HepG2 (cell line): ENCODE data around the gene FGFR2. TPM values are rescaled to one million over a fixed set of nuclear protein-coding genes. Genes with fewer than 3 reads are reported as not detected.

ENCODE experiments used
- ATAC-seq: fragments of 200-7000 bp; cut with Tn5 transposase; 3 replicates; pipeline ENCODE4 v1.9.1; 2020; ENCODE audit warnings: mild to moderate bottlenecking, moderate library complexity
- BruUV-seq: library from RNA; stranded (reverse); fragments of 400-500 nt; replicated peaks from 2 replicates; lab custom pipeline; 2021; lab: Mats Ljungman, UMichigan
- CTCF ChIA-PET: fragments of 300-600 bp; formaldehyde crosslinking; extraction: SDS; loops from one replicate; lab custom pipeline; 2021; ENCODE audit warnings: low total read pairs, inconsistent platforms, low intra/inter-chr PET ratio; lab: Yijun Ruan, JAX
- POLR2A ChIA-PET: fragments of 350-600 bp; sonication (Branson Sonifier 250); formaldehyde crosslinking; loops from one replicate; lab custom pipeline; 2020; ENCODE audit warnings: antibody characterized with exemption, inconsistent platforms; lab: Yijun Ruan, JAX
- DNase-seq: peaks from one replicate; pipeline ENCODE4 v3.0.0-alpha.2; 2015; ENCODE audit warnings: low spot score
- FAIRE-seq: peaks from 3 replicates; lab custom pipeline; 2011; peaks lifted over from hg19 to GRCh38; lab: Jason Lieb, UNC
- H2AFZ ChIP-seq: one replicate; pipeline ENCODE4 v1.6.1; 2011; ENCODE audit warnings: low read length, inconsistent platforms
- H3K27ac ChIP-seq: fragments of 300-600 bp; 3 replicates; pipeline ENCODE4 v1.8.0; 2011; ENCODE audit warnings: mixed run types, mild to moderate bottlenecking, mixed read lengths, low read length, inconsistent platforms; ENCODE audit not compliant: insufficient read depth; ENCODE audit errors: extremely low read length
- H3K27me3 ChIP-seq, 2 experiments: fragments of 200-600 bp in 1 of 2; 2 replicates in 1 of 2; 3 replicates in 1 of 2; pipeline versions ENCODE4 v1.6.0 to v1.8.0; 2011; ENCODE audit warnings: low read length in 2 of 2, mild to moderate bottlenecking in 2 of 2, moderate library complexity in 2 of 2, inconsistent platforms in 1 of 2; ENCODE audit not compliant: insufficient read depth in 2 of 2, control insufficient read depth in 1 of 2
- H3K36me3 ChIP-seq, 2 experiments: fragments of 200-600 bp in 1 of 2; replicated peaks in 1 of 2; 2 replicates in 1 of 2; 3 replicates in 1 of 2; pipeline versions ENCODE4 v1.5.1 to v1.8.0; 2011; ENCODE audit warnings: low read length in 2 of 2, inconsistent platforms in 1 of 2; ENCODE audit not compliant: insufficient read depth in 2 of 2, control insufficient read depth in 1 of 2
- H3K4me1 ChIP-seq: 2 replicates; pipeline ENCODE4 v1.5.1; 2012; ENCODE audit warnings: low read length, inconsistent platforms; ENCODE audit not compliant: insufficient read depth
- H3K4me2 ChIP-seq: 2 replicates; pipeline ENCODE4 v1.6.0; 2011; ENCODE audit warnings: low read depth, low read length, inconsistent platforms
- H3K4me3 ChIP-seq, 3 experiments: fragments of 200-600 bp in 1 of 3; sonication (generic), shearing (Covaris generic) in 1 of 3; replicated peaks in 1 of 3; 2 replicates each; pipeline ENCODE4 v1.5.1; 2011 to 2016; ENCODE audit warnings: low read length in 3 of 3, inconsistent platforms in 2 of 3, low read depth in 2 of 3, mild to moderate bottlenecking in 2 of 3, control low read depth in 1 of 3, mixed read lengths in 1 of 3; ENCODE audit not compliant: insufficient read depth in 1 of 3
- H3K79me2 ChIP-seq: one replicate; pipeline ENCODE4 v1.6.1; 2011; ENCODE audit warnings: low read length, inconsistent platforms; ENCODE audit not compliant: insufficient read depth
- H3K9ac ChIP-seq: 2 replicates; pipeline ENCODE4 v1.6.0; 2011; ENCODE audit warnings: mild to moderate bottlenecking, low read depth, low read length, inconsistent platforms; ENCODE audit not compliant: insufficient read depth
- H3K9me3 ChIP-seq: 2 replicates; pipeline ENCODE4 v1.5.1; 2012; ENCODE audit warnings: mild to moderate bottlenecking, low read length
- H4K20me1 ChIP-seq: 2 replicates; pipeline ENCODE4 v1.6.0; 2011; ENCODE audit warnings: inconsistent platforms, mild to moderate bottlenecking, low read length, moderate library complexity; ENCODE audit not compliant: insufficient read depth
- HOXA3 ChIP-seq: sonication (generic); formaldehyde crosslinking; IDR thresholded peaks from 2 replicates; pipeline ENCODE4 v1.5.0; 2020; ENCODE audit warnings: missing genetic modification reagents
- JUN ChIP-seq: sonication (generic); formaldehyde crosslinking; IDR thresholded peaks from 2 replicates; pipeline ENCODE4 v1.4.0; 2020; ENCODE audit warnings: mild to moderate bottlenecking, missing genetic modification reagents
- KLF9 ChIP-seq: IDR thresholded peaks from 2 replicates; pipeline ENCODE4 v1.6.1; 2016; ENCODE audit warnings: low read depth
- ONECUT2 ChIP-seq: sonication (generic); formaldehyde crosslinking; IDR thresholded peaks from 2 replicates; pipeline ENCODE4 v1.4.0; 2020; ENCODE audit warnings: missing genetic modification reagents
- SIN3A ChIP-seq: IDR thresholded peaks from 2 replicates; pipeline ENCODE4 v1.6.1; 2011; ENCODE audit warnings: low read depth, mild to moderate bottlenecking, control low read depth, low read length, borderline replicate concordance
- ZNF615 ChIP-seq: sonication (generic); formaldehyde crosslinking; IDR thresholded peaks from 2 replicates; pipeline ENCODE4 v1.5.0; 2020; ENCODE audit warnings: mild to moderate bottlenecking, missing genetic modification reagents, borderline replicate concordance
- WGBS: methylation state at CpG from one replicate; pipeline ENCODE4 v1.1.6; 2017; ENCODE audit warnings: low lambda C conversion rate; 5-methylcytosine and 5-hydroxymethylcytosine counted together
- in situ Hi-C: cut with HindIII; loops from 2 replicates; pipeline ENCODE4 v1.10.0; 2017; ENCODE audit warnings: low pct_unique_long_range_greater_than_20kb; ENCODE audit not compliant: extremely low pct_ligation_motif_present
- intact Hi-C: fragments of 100-400 bp; cut with micrococcal nuclease; formaldehyde crosslinking; loops from one replicate; pipeline ENCODE4 v1.10.0; 2022; ENCODE audit not compliant: unreplicated experiment
- polyA plus RNA-seq, 8 experiments: library from polyadenylated mRNA; depleted of rRNA in 3 of 8; stranded (reverse) in 7 of 8; unstranded in 1 of 8; fragments of >200 nt; fragmentation: Illumina TruSeq in 4 of 8; extraction: Trizol in 4 of 8; gene quantifications; 2 replicates each; pipeline versions ENCODE4 v1.2.1 to v1.2.3, GENCODE V29; 2011 to 2016; ENCODE audit warnings: low read depth in 4 of 8, missing spikeins in 1 of 8, mixed read lengths in 1 of 8; ENCODE audit not compliant: insufficient read depth in 1 of 8
- total RNA-seq, 5 experiments: library from RNA; depleted of rRNA; stranded (reverse); fragments of >200 nt; fragmentation: Illumina TruSeq; extraction: Trizol; gene quantifications; 2 replicates each; pipeline ENCODE4 v1.2.3, GENCODE V29; 2016; ENCODE audit warnings: low read depth in 1 of 5
- TF ChIP-seq, protein P1 (sequence below): sonication (generic); formaldehyde crosslinking; IDR thresholded peaks from 2 replicates; pipeline ENCODE4 v1.5.0; 2020; ENCODE audit warnings: mild to moderate bottlenecking, missing genetic modification reagents, borderline replicate concordance
- TF ChIP-seq, protein P2 (sequence below): sonication (generic); formaldehyde crosslinking; IDR thresholded peaks from 2 replicates; pipeline ENCODE4 v1.8.0; 2022; ENCODE audit warnings: mild to moderate bottlenecking, missing genetic modification reagents, borderline replicate concordance

The FGFR2 gene
- total and polyA plus RNA-seq, 2 of the 13 experiments (the other 11 are each of a cell fraction or from before 2014, with no cell fraction given), result 1.6 to 2.6 TPM

DNA sequence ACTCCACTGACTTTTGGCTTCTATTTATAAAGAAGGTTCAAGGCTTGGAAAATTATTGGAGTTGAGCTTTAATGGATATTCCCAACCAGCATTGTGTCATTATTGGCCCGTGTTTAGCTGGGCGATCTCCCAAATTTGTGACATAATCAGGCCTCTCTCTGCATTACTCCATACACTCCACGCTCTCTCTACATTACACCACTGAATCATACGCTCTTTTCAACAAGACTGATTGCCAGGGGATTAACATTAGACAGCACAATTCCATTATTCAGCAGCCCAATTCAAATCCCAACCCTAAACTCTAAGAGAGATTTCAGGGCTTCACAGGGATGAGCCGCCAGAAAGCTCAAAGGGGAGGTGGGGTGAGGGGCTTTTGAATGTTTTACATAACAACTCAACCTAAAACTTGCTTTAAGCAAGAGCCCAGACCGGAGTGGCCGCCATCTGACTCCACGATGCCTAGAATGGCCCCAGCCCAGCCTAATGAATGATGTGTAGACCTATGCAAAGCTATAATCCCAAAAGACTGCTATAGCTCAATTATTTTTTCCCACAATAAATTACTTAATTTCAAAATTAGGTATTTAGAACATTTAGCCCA is 61.8 kb downstream of the FGFR2 start:
- BruUV-seq, result no TSS peak
- in situ Hi-C loops (no loop called here), intact Hi-C loops (no loop called here)
- H3K4me3 ChIP-seq, result no peak overlapping the region
- TF ChIP-seq ONECUT2 (CRISPR knock-in tag) (no peak), SIN3A (no peak), KLF9 (no peak), JUN (no peak), ZNF615 (CRISPR knock-in tag) (no peak), HOXA3 (CRISPR knock-in tag) (no peak)
- TF ChIP-seq, protein P1, sequence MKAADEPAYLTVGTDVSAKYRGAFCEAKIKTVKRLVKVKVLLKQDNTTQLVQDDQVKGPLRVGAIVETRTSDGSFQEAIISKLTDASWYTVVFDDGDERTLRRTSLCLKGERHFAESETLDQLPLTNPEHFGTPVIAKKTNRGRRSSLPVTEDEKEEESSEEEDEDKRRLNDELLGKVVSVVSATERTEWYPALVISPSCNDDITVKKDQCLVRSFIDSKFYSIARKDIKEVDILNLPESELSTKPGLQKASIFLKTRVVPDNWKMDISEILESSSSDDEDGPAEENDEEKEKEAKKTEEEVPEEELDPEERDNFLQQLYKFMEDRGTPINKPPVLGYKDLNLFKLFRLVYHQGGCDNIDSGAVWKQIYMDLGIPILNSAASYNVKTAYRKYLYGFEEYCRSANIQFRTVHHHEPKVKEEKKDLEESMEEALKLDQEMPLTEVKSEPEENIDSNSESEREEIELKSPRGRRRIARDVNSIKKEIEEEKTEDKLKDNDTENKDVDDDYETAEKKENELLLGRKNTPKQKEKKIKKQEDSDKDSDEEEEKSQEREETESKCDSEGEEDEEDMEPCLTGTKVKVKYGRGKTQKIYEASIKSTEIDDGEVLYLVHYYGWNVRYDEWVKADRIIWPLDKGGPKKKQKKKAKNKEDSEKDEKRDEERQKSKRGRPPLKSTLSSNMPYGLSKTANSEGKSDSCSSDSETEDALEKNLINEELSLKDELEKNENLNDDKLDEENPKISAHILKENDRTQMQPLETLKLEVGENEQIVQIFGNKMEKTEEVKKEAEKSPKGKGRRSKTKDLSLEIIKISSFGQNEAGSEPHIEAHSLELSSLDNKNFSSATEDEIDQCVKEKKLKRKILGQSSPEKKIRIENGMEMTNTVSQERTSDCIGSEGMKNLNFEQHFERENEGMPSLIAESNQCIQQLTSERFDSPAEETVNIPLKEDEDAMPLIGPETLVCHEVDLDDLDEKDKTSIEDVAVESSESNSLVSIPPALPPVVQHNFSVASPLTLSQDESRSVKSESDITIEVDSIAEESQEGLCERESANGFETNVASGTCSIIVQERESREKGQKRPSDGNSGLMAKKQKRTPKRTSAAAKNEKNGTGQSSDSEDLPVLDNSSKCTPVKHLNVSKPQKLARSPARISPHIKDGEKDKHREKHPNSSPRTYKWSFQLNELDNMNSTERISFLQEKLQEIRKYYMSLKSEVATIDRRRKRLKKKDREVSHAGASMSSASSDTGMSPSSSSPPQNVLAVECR (CRISPR knock-in tag), result no peak
- TF ChIP-seq, protein P2, sequence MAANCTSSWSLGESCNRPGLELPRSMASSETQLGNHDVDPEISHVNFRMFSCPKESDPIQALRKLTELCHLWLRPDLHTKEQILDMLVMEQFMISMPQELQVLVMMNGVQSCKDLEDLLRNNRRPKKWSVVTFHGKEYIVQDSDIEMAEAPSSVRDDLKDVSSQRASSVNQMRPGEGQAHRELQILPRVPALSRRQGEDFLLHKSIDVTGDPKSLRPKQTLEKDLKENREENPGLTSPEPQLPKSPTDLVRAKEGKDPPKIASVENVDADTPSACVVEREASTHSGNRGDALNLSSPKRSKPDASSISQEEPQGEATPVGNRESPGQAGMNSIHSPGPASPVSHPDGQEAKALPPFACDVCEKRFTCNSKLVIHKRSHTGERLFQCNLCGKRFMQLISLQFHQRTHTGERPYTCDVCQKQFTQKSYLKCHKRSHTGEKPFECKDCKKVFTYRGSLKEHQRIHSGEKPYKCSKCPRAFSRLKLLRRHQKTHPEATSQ (CRISPR knock-in tag), result no peak
- H3K36me3 ChIP-seq, result no peaks in the 10 kb centered on the region
- no peaks in the 10 kb centered on the region for H3K27me3 ChIP-seq
- H3K4me1 ChIP-seq, result peaks cover 34% of the 10 kb centered on the region
- DNase-seq (no peak), FAIRE-seq (no peak), ATAC-seq (no peak)
- no peak overlapping the region for H3K27ac ChIP-seq
- no peaks in the 10 kb centered on the region for H4K20me1 ChIP-seq
- WGBS, result 96% methylated on average over 8 of the region's 8 CpGs
- no peak overlapping the region for H3K4me2 ChIP-seq
- H3K9me3 ChIP-seq, result no peaks in the 10 kb centered on the region
- no peak overlapping the region for H3K9ac ChIP-seq
- ChIA-PET POLR2A (no interaction called here), CTCF (no interaction called here)
- H3K79me2 ChIP-seq, result no peaks in the 10 kb centered on the region
- no peak overlapping the region for H2AFZ ChIP-seq
